ENCODE measurements around the gene TOR3A. TPM values are rescaled to one million over a fixed set of nuclear protein-coding genes. Genes with fewer than 3 reads are reported as not detected.
"Not testable (repeated sequence)": the region's sequence is repeated elsewhere in the genome, so short reads cannot be mapped to it uniquely, and the experiment has no call there.

The TOR3A gene
- total RNA-seq, 1 donor from 2014 or later = 23.2 TPM

DNA sequence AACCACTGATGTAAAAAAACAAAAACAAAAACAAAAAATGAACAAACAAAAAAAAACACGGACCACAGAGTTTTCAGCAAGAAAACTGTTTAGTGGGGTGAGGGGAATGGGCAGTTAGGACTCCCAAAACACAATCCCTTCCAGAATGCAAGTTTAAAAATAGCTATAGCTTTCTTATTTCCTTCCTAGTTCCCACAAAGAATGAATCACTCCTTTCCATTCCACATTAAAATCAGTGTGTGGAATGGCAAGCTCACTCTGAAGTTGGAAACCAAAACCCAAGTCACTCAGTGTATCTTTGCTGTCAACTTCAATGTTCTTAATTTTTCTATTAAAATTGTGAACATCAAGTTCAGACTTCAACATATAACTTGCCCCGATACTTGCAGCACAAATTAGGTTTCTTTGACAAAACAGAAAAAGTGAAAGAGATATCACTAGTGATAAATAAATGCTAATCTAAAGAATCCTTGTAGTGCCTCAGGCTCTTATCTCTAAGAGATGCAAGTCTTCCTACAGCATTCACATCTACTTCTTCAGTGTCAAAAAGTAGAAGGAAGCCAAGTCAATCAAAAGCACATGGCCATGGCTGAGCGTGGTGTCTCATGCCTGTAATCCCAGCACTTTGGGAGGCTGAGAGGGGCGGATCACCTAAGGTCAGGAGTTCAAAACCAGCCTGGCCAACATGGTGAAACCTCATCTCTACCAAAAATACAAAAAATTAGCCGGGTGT lies 45.5 kb downstream of the TOR3A start:
- Mint-ChIP-seq H3K4me1 (ENCODE audit: unreplicated experiment) (peaks cover 4% of the 10 kb centered on the region), H3K9me3 (peaks cover 4% of the 10 kb centered on the region), H3K27ac (no peak overlapping the region), H3K4me3 (no peak overlapping the region), H3K27me3 (no peaks in the 10 kb centered on the region), H3K36me3 (peaks cover 17% of the 10 kb centered on the region)
- no peak for DNase-seq (ENCODE audit: extremely low spot score, unreplicated experiment)
- TF ChIP-seq, protein P1, sequence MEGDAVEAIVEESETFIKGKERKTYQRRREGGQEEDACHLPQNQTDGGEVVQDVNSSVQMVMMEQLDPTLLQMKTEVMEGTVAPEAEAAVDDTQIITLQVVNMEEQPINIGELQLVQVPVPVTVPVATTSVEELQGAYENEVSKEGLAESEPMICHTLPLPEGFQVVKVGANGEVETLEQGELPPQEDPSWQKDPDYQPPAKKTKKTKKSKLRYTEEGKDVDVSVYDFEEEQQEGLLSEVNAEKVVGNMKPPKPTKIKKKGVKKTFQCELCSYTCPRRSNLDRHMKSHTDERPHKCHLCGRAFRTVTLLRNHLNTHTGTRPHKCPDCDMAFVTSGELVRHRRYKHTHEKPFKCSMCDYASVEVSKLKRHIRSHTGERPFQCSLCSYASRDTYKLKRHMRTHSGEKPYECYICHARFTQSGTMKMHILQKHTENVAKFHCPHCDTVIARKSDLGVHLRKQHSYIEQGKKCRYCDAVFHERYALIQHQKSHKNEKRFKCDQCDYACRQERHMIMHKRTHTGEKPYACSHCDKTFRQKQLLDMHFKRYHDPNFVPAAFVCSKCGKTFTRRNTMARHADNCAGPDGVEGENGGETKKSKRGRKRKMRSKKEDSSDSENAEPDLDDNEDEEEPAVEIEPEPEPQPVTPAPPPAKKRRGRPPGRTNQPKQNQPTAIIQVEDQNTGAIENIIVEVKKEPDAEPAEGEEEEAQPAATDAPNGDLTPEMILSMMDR (conservative IDR thresholded peaks at IDR 0.05) = no peak

DNA sequence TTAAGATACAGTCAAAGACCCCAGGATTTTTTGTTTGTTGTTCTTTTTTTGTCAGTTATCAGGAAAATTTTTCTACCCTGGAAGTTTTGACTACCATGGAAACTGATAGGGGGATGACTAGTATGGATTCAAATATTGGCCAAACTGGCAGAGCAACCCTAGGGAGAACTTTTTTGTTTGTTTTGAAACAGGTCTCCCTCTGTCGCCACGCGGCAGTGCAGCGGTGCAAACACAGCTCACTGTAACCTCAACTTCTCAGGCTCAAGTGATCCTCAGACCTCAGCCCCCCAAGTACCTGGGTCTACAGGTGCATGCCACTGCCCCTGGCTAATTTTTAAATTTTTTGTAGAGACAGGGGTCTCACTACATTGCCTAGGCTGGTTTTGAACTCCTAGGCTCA lies 46.6 kb downstream of the TOR3A start:
- peaks cover 4% of the 10 kb centered on the region for H3K9me3 Mint-ChIP-seq
- TF ChIP-seq, protein P1 (conservative IDR thresholded peaks at IDR 0.05) = no peak
- no peak for DNase-seq (ENCODE audit: extremely low spot score, unreplicated experiment)
- H3K4me1 Mint-ChIP-seq (ENCODE audit: unreplicated experiment) = peaks cover 4% of the 10 kb centered on the region
- no peak overlapping the region for H3K4me3 Mint-ChIP-seq
- H3K36me3 Mint-ChIP-seq = peaks cover 21% of the 10 kb centered on the region
- no peaks in the 10 kb centered on the region for H3K27me3 Mint-ChIP-seq
- no peak overlapping the region for H3K27ac Mint-ChIP-seq

DNA sequence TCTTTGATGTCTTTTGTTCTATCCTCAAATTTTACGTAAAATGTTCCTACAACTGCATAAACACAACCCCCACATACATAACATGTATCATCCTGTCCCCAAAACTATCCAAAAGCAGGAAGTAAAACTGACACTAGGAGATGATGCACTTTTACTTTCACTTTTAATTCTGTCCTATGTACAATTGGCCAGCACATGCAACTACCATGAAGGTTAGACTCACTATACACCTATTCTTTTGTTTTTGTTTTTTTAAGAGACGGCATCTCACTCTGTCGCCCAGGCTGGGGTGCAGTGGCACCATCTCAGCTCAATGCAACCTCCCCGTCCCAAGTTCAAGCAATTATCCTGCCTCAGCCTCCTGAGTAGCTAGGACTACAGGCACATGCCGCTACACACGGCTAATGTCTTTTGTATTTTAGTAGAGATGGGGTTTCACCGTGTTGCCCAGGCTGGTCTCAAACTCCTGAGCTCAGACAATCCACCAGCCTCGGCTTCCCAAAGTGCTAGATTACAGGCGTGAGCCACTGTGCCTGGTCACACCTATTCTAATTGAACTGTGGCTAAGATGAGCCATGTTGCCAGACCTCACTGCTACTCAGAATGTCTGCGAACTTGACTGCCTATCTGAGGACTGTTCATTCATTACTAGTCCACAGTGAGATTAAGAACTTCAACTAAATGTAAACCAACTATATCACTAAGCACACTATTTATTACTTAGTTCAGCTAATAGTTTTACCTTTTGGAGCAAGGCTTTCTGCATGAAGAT lies 48.0 kb downstream of the TOR3A start:
- Mint-ChIP-seq H3K27ac (peak overlapping the region; percentile 48), H3K4me3 (no peak overlapping the region)

DNA sequence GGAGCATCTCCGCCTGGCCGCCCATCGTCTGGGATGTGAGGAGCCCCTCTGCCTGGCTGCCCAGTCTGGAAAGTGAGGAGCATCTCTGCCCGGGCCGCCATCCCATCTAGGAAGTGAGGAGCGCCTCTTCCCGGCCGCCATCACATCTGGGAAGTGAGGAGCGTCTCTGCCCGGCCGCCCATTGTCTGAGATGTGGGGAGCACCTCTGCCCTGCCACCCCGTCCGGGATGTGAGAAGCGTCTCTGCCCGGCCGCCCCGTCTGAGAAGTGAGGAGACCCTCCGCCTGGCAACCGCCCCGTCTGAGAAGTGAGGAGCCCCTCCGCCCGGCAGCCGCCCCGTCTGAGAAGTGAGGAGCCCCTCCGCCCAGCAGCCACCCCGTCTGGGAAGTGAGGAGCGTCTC lies 53.3 kb downstream of the TOR3A start:
- peaks cover 18% of the 10 kb centered on the region for H3K36me3 Mint-ChIP-seq
- not testable (repeated sequence) for DNase-seq (ENCODE audit: extremely low spot score, unreplicated experiment); H3K27me3 Mint-ChIP-seq; H3K4me1 Mint-ChIP-seq (ENCODE audit: unreplicated experiment); H3K9me3 Mint-ChIP-seq; H3K4me3 Mint-ChIP-seq; H3K27ac Mint-ChIP-seq

More for the DNA sequence above, 48.0 kb downstream of the TOR3A start:
- Mint-ChIP-seq H3K4me1 (ENCODE audit: unreplicated experiment) (peaks cover 4% of the 10 kb centered on the region), H3K9me3 (peaks cover 4% of the 10 kb centered on the region), H3K27me3 (no peaks in the 10 kb centered on the region), H3K36me3 (peaks cover 17% of the 10 kb centered on the region)
- DNase-seq (ENCODE audit: extremely low spot score, unreplicated experiment) = no peak
- TF ChIP-seq, protein P1 (conservative IDR thresholded peaks at IDR 0.05) = no peak

DNA sequence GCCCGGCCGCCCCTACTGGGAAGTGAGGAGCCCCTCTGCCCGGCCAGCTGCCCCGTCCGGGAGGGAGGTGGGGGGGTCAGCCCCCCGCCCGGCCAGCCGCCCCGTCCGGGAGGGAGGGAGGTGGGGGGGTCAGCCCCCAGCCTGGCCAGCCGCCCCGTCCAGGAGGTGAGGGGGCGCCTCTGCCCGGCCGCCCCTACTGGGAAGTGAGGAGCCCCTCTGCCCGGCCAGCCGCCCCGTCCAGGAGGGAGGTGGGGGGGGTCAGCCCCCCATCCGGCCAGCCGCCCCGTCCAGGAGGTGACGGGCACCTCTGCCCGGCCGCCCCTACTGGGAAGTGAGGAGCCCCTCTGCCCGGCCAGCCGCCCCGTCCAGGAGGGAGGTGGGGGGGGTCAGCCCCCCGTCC lies 53.8 kb downstream of the TOR3A start:
- DNase-seq (ENCODE audit: extremely low spot score, unreplicated experiment); H3K27ac Mint-ChIP-seq; H3K9me3 Mint-ChIP-seq; H3K4me1 Mint-ChIP-seq (ENCODE audit: unreplicated experiment); H3K4me3 Mint-ChIP-seq; H3K27me3 Mint-ChIP-seq: not testable (repeated sequence)
- H3K36me3 Mint-ChIP-seq = peaks cover 18% of the 10 kb centered on the region

DNA sequence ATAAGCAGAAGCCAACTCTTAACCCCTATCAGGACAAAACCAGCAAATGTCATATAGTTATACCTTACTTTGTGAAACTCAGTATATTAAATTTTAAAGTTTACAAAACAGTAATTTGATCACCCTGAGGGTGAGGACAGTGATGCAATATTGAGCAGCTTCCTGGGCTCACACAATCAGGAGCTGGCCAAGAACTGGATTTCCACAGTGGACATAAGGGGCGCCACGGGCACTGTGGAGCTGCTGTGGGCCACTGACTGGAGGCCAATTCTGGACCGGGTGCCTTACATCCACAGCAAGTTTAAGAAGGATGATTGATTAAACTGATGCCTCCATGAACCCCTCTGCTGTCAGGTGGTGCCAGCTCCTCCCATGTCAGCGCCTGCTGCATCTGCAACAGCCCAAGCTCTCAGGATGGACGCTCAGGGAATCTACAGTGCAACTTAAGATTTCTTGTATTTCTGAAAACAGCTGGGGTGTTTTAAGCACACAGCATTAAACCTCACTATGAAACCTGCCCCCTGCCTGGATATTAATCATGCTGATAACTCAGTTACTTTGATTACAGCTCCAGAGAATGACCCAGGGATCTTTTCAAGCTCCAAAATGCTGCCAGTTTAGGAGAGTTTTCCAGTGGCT lies 55.9 kb downstream of the TOR3A start:
- Mint-ChIP-seq H3K9me3 (no peaks in the 10 kb centered on the region), H3K27me3 (no peaks in the 10 kb centered on the region), H3K27ac (no peak overlapping the region), H3K36me3 (peaks cover 18% of the 10 kb centered on the region), H3K4me1 (ENCODE audit: unreplicated experiment) (peaks cover 8% of the 10 kb centered on the region), H3K4me3 (no peak overlapping the region)
- no peak for DNase-seq (ENCODE audit: extremely low spot score, unreplicated experiment)
- TF ChIP-seq, protein P1 (conservative IDR thresholded peaks at IDR 0.05) = no peak

DNA sequence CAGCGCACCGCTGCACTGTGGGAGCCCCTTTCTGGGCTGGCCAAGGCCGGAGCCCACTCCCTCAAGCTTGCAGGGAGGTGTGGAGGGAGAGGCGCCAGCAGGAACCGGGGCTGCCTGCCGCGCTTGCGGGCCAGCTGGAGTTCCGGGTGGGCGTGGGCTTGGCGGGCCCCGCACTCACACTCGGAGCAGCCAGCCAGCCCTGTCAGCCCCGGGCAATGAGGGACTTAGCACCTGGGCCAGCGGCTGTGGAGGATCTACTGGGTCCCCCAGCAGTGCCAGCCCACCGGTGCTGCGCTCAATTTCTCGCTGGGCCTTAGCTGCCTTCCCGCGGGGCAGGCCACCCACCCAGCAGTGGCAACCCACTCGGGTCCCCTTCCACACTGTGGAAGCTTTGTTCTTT lies 56.9 kb downstream of the TOR3A start:
- H3K4me3 Mint-ChIP-seq; H3K27me3 Mint-ChIP-seq; DNase-seq (ENCODE audit: extremely low spot score, unreplicated experiment); H3K27ac Mint-ChIP-seq; H3K4me1 Mint-ChIP-seq (ENCODE audit: unreplicated experiment); H3K9me3 Mint-ChIP-seq: not testable (repeated sequence)
- peaks cover 14% of the 10 kb centered on the region for H3K36me3 Mint-ChIP-seq
